ENCODE results near the gene APOBEC3G.
"Not testable (repeated sequence)": the region's sequence is repeated elsewhere in the genome, so short reads cannot be mapped to it uniquely, and the experiment has no call there.

APOBEC3G gene

GRCh38 chr22:39077026-39077840 lies at the start of gene APOBEC3G:
TSS of gene APOBEC3G (plus strand) at chr22:39077275. CDS start at chr22:39077362, 87 bp downstream.
- DNase-seq, result peak; percentile 93

- DNase-seq, result no peak
Observed at GRCh38 chr22:39027717-39028116, 49.4 kb upstream of the APOBEC3G start.

GRCh38 chr22:39028281-39028680 lies 48.8 kb upstream of the APOBEC3G start:
- DNase-seq, result no peak

GRCh38 chr22:39029227-39029626 lies 47.8 kb upstream of the APOBEC3G start:
- DNase-seq, result no peak

GRCh38 chr22:39030705-39031104 lies 46.4 kb upstream of the APOBEC3G start:
- DNase-seq, result no peak

GRCh38 chr22:39031434-39032295 lies 45.4 kb upstream of the APOBEC3G start:
- not testable (repeated sequence) for DNase-seq

GRCh38 chr22:39037071-39037470 lies 40.0 kb upstream of the APOBEC3G start:
- DNase-seq, result not testable (repeated sequence)

GRCh38 chr22:39039306-39040126 lies 37.6 kb upstream of the APOBEC3G start:
- DNase-seq, result no peak

- DNase-seq, result not testable (repeated sequence)
Observed at GRCh38 chr22:39040155-39040537, 36.9 kb upstream of the APOBEC3G start.

GRCh38 chr22:39040538-39041296 lies 36.4 kb upstream of the APOBEC3G start, which contains the start of gene APOBEC3F:
TSS of gene APOBEC3F (plus strand) at chr22:39040864. CDS start at chr22:39040961, 97 bp downstream.
- peak; percentile 81 for DNase-seq

GRCh38 chr22:39041908-39042307 lies 35.2 kb upstream of the APOBEC3G start:
- no peak for DNase-seq

GRCh38 chr22:39043063-39043462 lies 34.0 kb upstream of the APOBEC3G start:
- DNase-seq, result not testable (repeated sequence)

GRCh38 chr22:39045136-39045535 lies 31.9 kb upstream of the APOBEC3G start:
- not testable (repeated sequence) for DNase-seq

- DNase-seq, result not testable (repeated sequence)
Observed at GRCh38 chr22:39049486-39049885, 27.6 kb upstream of the APOBEC3G start.

- DNase-seq, result not testable (repeated sequence)
Observed at GRCh38 chr22:39051844-39052495, 25.1 kb upstream of the APOBEC3G start.

- no peak for DNase-seq
Observed at GRCh38 chr22:39055658-39056057, 21.4 kb upstream of the APOBEC3G start.

GRCh38 chr22:39061290-39061689 lies 15.8 kb upstream of the APOBEC3G start:
- DNase-seq, result not testable (repeated sequence)

GRCh38 chr22:39061951-39062350 lies 15.1 kb upstream of the APOBEC3G start:
- not testable (repeated sequence) for DNase-seq

GRCh38 chr22:39063904-39064303 lies 13.2 kb upstream of the APOBEC3G start:
- DNase-seq, result not testable (repeated sequence)

- not testable (repeated sequence) for DNase-seq
Observed at GRCh38 chr22:39066442-39067276, 10.4 kb upstream of the APOBEC3G start.
